Measurements from ENCODE around the gene CLDN7. TPM values are rescaled to one million over a fixed set of nuclear protein-coding genes. Genes with fewer than 3 reads are reported as not detected.

Gene CLDN7
- polyA plus RNA-seq, 1 donor, result 1.6 TPM

- no peak for DNase-seq
Observed at GRCh38 chr17:7236808-7237207, 25.5 kb downstream of the CLDN7 start.

- no peak for DNase-seq
Observed at GRCh38 chr17:7235693-7236665, 26.3 kb downstream of the CLDN7 start.

- peak; percentile 97 for DNase-seq
Observed at GRCh38 chr17:7234083-7234951, 28.0 kb downstream of the CLDN7 start, which contains the start of gene DVL2. Gene DVL2 (minus strand): TSS chr17:7234517. CDS start chr17:7234262, 255 bp downstream.

DNA sequence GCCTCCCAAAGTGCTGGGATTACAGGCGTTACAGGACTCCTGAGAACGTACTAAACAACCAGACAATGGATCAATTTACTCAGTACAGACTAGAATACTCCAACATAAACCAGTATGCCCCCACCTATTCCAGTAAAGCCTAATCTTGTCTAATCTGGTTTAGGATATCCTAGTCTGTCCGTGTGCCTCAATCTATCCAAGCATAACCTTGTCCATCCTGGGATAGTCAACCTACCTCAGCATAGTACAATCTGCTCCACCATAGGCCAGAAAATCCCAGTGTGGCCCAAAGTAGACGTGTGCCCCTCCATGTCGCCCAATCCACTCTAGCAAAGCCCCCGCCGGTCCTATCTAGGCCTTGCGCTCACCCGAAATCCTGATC lies 28.6 kb downstream of the CLDN7 start:
- DNase-seq, result no peak

DNA sequence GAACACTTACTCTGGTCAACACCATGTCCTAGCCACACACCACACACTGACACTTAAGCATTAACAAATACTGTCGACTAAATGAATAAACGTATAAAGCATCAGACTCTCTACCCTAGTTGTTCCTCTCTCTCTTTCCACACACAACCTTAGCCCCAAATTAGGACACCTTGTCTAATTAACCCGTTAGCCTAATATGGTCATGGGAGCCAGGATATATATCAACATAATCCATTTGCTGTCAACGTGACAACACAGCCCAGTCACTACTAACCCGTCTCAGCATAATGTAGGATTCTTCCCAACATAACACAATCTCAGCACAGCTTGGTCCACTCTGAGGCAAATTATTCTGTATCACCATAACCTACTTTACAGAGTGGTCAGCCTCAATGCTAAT lies 30.2 kb downstream of the CLDN7 start:
- no peak for DNase-seq

DNA sequence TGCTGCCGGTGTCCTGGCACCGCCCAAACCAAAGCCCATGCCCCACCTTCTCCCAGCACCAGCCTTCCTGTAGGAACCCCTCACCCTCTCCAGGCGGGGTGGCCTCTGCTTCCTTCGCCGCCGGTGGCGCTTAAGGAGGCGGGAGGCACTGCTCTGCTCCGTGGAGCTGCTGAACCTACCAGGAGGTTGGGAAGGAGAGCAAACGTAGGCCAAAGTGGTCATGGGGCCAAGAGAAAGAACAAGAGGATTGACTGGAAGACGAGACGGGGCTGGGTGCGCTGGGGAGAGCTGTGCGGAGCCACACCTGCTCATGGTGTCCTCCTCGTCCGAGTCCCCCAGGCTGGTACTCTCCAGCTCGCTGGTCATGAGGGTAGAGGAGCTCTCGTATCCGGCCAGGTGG lies 32.8 kb downstream of the CLDN7 start:
- DNase-seq, result no peak

DNA sequence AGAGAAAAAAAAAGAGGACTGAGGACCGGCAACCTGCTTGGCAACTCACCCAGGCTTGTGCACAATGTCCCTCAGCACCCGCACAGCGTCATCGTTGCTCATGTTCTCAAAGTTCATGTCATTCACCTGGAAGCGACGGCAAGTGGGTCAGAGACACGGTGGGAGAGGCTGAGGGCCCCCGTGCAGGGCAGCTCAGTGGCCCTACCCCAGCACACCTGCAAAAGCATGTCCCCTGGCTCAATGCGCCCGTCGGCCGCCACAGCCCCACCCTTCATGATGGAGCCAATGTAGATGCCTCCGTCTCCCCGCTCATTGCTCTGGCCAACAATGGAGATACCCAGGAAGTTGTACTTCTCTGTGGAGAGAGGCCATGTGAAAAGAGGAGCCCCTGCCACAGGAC lies 33.4 kb downstream of the CLDN7 start:
- DNase-seq, result no peak

DNA sequence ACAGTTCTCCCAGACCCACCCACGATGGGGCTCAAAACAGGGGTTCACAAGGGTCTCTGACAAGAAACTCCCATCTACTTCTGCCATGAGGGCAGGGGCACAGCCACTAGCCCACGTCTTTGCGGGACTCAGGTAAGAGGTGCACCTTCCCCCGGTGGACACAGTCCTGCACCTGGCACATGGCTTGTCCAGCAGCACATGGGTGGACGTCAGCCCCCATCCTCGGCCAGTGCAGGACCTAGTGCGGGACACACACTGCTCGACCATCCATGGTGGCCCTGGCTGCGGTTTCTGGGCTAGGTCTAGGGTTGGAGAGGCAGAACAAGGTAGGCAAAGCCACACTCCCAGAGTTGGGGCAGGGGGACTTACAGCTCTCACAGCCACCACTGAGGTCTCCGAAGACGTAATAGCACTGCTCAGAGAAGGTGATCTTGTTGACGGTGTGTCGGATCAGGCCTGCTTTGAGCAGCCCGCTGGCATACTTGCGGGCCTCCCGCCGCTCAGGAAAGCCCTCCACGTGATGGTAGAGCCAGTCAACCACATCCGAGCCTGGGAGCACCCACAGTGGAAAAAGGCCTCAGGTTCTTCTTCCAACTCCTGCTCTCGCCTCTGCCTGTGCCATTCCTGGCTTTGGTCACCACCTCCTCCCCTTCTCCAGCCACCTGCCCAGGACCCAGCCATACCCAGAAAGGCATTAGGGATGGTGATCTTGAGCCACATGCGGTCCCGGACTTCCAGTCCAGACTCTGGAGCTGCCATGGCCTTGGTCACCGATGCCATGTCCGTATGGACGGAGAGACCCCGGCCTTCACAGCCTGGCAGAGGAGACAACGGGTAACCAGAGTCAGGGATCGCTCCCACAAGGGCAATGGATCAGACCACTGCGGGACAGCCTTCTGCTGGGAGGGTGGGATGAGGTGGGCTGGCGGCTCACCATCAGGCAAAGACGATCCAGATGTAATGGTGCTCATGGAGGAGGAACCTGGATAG lies 35.3 kb downstream of the CLDN7 start:
- DNase-seq, result no peak

- no peak for DNase-seq
Observed at GRCh38 chr17:7225711-7226331, 36.5 kb downstream of the CLDN7 start.

GRCh38 chr17:7224661-7225111 lies 37.6 kb downstream of the CLDN7 start:
- no peak for DNase-seq

- DNase-seq, result no peak
Observed at GRCh38 chr17:7224110-7224509, 38.2 kb downstream of the CLDN7 start.

DNA sequence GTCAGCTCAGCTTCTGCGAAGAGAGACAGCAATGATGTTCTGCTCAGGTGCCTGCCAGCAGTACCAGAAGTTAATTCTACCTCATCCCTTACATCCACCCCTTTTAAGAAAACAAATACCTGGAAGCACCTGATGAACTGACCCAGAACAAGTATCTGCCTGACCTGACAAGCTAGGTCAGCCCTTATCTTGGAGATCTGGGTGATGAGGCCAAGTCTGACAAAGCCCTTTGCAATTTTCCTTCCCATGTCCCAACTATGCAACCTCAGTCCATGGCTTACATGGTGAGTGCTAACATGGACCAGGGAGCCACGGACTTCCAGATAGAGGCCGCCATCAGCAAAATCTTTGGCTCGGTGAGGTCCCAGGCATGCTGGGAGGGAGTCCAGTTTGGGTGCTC lies 38.9 kb downstream of the CLDN7 start:
- no peak for DNase-seq

- no peak for DNase-seq
Observed at GRCh38 chr17:7222972-7223292, 39.3 kb downstream of the CLDN7 start.

DNA sequence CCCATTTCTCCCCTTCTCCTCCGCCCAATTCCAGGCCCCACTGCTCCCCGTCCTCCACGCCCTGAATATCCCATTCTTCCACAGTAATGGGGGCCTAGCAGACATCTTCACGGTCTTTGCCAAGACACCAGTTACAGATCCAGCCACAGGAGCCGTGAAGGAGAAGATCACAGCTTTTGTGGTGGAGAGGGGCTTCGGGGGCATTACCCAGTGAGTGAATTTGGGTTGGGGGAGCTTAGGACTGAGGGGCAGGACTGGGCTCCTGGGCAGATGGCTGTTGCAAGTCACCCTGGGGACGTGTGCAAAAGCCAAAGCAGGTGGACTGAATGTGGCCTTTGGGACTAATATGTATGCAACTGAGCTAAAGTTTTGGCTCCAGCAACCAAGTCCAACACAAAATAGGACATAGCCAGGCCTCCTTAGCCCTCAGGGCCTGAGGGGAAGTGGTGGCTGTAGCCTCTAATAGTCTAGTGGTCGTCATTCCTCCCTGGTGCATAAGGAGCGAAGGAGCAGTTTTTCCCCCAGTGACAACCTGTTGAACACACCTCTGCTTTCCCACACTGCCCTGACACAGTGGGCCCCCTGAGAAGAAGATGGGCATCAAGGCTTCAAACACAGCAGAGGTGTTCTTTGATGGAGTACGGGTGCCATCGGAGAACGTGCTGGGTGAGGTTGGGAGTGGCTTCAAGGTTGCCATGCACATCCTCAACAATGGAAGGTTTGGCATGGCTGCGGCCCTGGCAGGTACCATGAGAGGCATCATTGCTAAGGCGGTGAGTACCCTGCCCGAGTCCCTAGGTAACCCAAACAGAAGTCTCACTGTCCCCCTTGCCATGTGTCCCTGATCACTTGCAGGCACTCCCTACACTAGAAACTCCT lies 39.9 kb downstream of the CLDN7 start:
- DNase-seq, result no peak

DNA sequence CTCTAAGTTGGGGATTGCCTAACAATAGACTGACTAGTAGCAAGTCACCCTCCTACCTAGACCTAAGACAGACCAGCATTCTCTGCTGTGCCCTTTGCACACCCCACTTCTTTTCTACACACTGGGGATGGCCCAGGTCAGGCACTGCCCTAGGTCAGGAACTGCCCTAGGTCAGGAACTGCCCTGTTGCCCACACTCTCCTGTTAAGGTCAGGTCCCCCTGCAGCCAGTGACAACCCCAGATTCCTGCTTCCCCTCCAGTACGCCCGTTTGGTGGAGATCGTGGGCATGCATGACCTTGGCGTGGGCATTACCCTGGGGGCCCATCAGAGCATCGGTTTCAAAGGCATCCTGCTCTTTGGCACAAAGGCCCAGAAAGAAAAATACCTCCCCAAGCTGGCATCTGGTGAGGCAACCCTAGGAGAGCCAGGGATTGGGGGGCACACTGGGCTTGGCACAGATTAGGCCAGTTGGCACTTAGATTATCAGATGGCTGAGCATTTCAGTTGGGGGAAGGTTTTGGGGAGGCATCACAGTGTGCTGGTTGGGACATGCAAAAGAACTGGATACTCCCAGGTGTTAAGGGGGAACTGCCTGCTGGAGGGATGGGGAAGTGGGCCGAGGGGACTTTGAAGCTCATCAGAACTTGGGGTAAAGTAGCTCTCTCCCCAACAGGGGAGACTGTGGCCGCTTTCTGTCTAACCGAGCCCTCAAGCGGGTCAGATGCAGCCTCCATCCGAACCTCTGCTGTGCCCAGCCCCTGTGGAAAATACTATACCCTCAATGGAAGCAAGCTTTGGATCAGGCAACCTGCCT lies 40.8 kb downstream of the CLDN7 start:
- no peak for DNase-seq

DNA sequence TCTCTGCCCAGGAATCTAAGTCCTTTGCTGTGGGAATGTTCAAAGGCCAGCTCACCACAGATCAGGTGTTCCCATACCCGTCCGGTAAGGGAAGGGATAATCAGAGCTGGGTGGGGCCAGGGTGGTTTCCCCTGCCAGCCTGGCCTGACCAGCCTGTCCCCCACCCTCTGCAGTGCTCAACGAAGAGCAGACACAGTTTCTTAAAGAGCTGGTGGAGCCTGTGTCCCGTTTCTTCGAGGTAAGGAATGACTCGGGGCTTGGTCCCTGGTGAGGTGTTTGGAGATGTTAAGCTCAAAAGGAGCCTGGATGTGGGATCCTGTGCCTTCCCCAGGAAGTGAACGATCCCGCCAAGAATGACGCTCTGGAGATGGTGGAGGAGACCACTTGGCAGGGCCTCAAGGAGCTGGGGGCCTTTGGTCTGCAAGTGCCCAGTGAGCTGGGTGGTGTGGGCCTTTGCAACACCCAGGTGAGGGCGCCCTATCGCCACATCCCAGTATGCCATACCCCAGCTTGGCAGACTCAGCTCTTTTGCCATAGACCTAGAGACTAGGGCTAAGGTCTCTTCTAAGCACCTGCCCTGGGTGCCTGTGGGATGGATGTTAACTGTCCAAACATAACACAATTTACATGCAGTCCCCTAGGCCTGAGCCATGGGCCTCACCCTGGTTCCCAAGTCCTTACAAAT lies 41.5 kb downstream of the CLDN7 start:
- DNase-seq, result no peak

- peak; percentile 94 for DNase-seq
Observed at GRCh38 chr17:7219812-7220592, 42.3 kb downstream of the CLDN7 start, which contains the start of the genes ACADVL and DLG4. Gene ACADVL (plus strand): TSS chr17:7219938. CDS start chr17:7219985, 47 bp downstream. Gene DLG4 (minus strand): TSS chr17:7219836.

DNA sequence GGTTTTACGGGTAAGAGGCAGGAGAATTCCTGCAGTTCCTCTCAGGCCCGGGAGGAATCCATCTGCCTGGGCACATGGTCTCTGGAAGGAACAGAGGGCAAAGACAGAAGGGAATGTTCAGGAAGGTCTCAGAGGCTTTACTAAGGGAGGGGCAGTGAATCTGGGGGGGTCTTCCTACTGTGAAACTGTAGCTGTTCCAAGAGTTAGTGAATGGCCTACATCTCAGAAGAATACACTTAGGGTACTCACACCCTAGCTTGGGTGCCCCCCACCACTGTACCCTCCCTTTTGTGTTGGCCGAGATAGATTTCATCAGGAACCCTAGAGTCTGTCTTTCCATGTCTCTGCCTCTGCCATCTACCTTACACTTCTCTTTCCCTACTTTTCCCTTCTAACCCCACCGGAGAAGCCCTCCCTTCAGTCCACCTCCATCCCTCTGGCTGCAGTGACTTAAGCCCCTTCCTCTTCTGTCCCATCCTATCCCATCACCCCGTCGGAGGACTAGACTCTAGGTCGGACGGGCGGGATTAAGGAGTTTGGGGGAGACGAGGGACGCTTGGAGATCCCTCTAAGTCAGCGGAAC lies 43.0 kb downstream of the CLDN7 start:
- no peak for DNase-seq
